ENCODE data around the gene YAP1. TPM values are rescaled to one million over a fixed set of nuclear protein-coding genes. Genes with fewer than 3 reads are reported as not detected.
"Not testable (repeated sequence)": the region's sequence is repeated elsewhere in the genome, so short reads cannot be mapped to it uniquely, and the experiment has no call there.

The YAP1 gene
- polyA plus RNA-seq, 3 donors: not detected

DNA sequence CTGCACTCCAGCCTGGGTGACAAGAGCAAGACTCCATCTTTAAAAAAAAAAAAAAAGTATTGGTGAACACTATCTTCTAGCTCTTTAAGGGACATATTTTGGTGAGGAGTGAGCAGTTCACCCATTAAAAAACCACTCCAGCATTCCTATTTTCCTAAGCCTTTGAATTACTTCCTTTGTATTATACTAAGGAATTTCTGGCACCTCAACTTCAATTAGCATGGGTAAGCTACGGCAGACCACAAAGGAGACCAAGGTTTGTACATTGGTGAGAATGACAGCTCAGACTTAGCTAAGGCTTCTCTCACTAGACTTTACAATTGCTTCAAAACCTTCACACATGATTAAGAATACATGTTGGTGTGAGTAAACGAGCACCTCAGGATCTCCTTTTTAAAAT, 150.0 kb downstream of the YAP1 start:
- no peaks in the 10 kb centered on the region for H3K27me3 ChIP-seq (ENCODE audit: control insufficient read depth in 2 of 2, insufficient read depth in 2 of 2, low read length in 2 of 2)
- H3K4me1 ChIP-seq (ENCODE audit: control insufficient read depth in 1 of 2, insufficient read depth in 2 of 2, low read length in 2 of 2): no peaks in the 10 kb centered on the region
- no peaks in the 10 kb centered on the region for H4K20me1 ChIP-seq (ENCODE audit: insufficient read depth, low read length)
- TF ChIP-seq, protein P1, sequence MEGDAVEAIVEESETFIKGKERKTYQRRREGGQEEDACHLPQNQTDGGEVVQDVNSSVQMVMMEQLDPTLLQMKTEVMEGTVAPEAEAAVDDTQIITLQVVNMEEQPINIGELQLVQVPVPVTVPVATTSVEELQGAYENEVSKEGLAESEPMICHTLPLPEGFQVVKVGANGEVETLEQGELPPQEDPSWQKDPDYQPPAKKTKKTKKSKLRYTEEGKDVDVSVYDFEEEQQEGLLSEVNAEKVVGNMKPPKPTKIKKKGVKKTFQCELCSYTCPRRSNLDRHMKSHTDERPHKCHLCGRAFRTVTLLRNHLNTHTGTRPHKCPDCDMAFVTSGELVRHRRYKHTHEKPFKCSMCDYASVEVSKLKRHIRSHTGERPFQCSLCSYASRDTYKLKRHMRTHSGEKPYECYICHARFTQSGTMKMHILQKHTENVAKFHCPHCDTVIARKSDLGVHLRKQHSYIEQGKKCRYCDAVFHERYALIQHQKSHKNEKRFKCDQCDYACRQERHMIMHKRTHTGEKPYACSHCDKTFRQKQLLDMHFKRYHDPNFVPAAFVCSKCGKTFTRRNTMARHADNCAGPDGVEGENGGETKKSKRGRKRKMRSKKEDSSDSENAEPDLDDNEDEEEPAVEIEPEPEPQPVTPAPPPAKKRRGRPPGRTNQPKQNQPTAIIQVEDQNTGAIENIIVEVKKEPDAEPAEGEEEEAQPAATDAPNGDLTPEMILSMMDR (IDR thresholded peaks at IDR 0.05): no peak
- peaks cover 4 to 25% (median 23%) of the 10 kb centered on the region in 3 donors for H3K27me3 Mint-ChIP-seq (ENCODE audit: low read depth in 3 of 3)
- H3K4me1 Mint-ChIP-seq: no peaks in the 10 kb centered on the region
- H2AFZ ChIP-seq (ENCODE audit: insufficient read depth, low read depth, low read length, poor library complexity, severe bottlenecking): no peak overlapping the region
- H3K9ac ChIP-seq (ENCODE audit: insufficient read depth, low read length, poor library complexity, severe bottlenecking): no peak overlapping the region
- no peak overlapping the region for H3K4me3 Mint-ChIP-seq
- H3K9me3 Mint-ChIP-seq: no peaks in the 10 kb centered on the region
- DNase-seq: no peak
- intact Hi-C loops (cut with micrococcal nuclease): no loop called here
- H3K4me2 ChIP-seq (replicated peaks; ENCODE audit: extremely low read depth, low read length, poor library complexity, severe bottlenecking): no peak overlapping the region
- no peak overlapping the region for H3K4me3 ChIP-seq (replicated peaks in 1 of 3; ENCODE audit: low read depth in 2 of 3, low read length in 3 of 3)
- no peak overlapping the region for H3K27ac ChIP-seq (ENCODE audit: low read depth in 1 of 2, low read length in 2 of 2)
- no peak overlapping the region for H3K27ac Mint-ChIP-seq
- H3K36me3 Mint-ChIP-seq: no peaks in the 10 kb centered on the region
- H3K36me3 ChIP-seq (replicated peaks in 1 of 2; ENCODE audit: control insufficient read depth in 1 of 2, insufficient read depth in 2 of 2, low read length in 2 of 2): no peaks in the 10 kb centered on the region
- no peaks in the 10 kb centered on the region for H3K79me2 ChIP-seq (ENCODE audit: insufficient read depth, low read length)
- no peaks in the 10 kb centered on the region for H3K9me3 ChIP-seq (replicated peaks in 1 of 2; ENCODE audit: control insufficient read depth in 1 of 2, insufficient read depth in 1 of 2, low read length in 2 of 2)
- no CpG with 5 or more reads among the region's 2 CpGs for WGBS (ENCODE audit: insufficient coverage)

DNA sequence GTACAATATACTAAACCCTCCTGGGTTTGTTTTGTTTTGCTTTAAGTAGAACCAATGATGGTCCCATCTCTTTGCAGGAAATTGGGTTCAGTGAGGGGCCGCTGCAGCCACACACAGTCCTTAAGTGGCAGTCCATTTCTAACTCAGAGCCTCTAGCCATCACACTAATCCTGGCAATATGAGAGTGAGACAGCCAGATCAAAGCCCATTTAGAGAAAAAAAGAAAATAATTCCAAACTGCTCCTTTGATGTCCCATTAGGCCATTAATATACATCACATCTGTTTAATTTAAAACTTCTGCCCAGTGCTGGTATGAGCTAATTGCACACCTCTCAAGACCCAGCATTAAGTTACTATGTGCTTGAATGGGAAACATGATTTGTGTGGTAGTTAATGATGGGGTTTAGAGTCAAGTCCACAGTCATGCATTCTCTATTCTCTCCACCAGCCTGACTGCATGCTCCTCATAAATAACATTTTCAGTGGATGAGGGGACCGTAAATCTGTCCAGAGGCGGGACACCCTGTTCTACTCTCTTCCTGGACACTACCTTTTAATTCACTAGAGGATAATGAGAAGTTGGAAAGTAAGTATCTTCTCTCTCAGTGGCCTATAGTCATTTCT, 153.2 kb downstream of the YAP1 start:
- Histone ChIP-seq H2AFZ (ENCODE audit: insufficient read depth, low read depth, low read length, poor library complexity, severe bottlenecking) (no peak overlapping the region), H3K27me3 (ENCODE audit: control insufficient read depth in 2 of 2, insufficient read depth in 2 of 2, low read length in 2 of 2) (peaks cover 12 to 18% of the 10 kb centered on the region in 2 donors), H3K4me2 (replicated peaks; ENCODE audit: extremely low read depth, low read length, poor library complexity, severe bottlenecking) (no peak overlapping the region), H3K36me3 (replicated peaks in 1 of 2; ENCODE audit: control insufficient read depth in 1 of 2, insufficient read depth in 2 of 2, low read length in 2 of 2) (no peaks in the 10 kb centered on the region), H3K4me3 (replicated peaks in 1 of 3; ENCODE audit: low read depth in 2 of 3, low read length in 3 of 3) (no peak overlapping the region), H4K20me1 (ENCODE audit: insufficient read depth, low read length) (no peaks in the 10 kb centered on the region), H3K9me3 (replicated peaks in 1 of 2; ENCODE audit: control insufficient read depth in 1 of 2, insufficient read depth in 1 of 2, low read length in 2 of 2) (no peaks in the 10 kb centered on the region), H3K4me1 (ENCODE audit: control insufficient read depth in 1 of 2, insufficient read depth in 2 of 2, low read length in 2 of 2) (peaks cover 3% of the 10 kb centered on the region in 2 donors), H3K9ac (ENCODE audit: insufficient read depth, low read length, poor library complexity, severe bottlenecking) (no peak overlapping the region), H3K79me2 (ENCODE audit: insufficient read depth, low read length) (no peaks in the 10 kb centered on the region), H3K27ac (ENCODE audit: low read depth in 1 of 2, low read length in 2 of 2) (no peak overlapping the region)
- peaks cover 0 to 2% of the 10 kb centered on the region in 2 donors for H3K36me3 Mint-ChIP-seq
- no peak overlapping the region for H3K4me3 Mint-ChIP-seq
- peak overlapping the region in 1 of 7 donors; percentile 54 for H3K27ac Mint-ChIP-seq
- H3K9me3 Mint-ChIP-seq: peaks cover 0 to 4% (median 0%) of the 10 kb centered on the region in 7 donors
- H3K4me1 Mint-ChIP-seq: peaks cover 6% of the 10 kb centered on the region
- peaks cover 18 to 38% (median 34%) of the 10 kb centered on the region in 3 donors for H3K27me3 Mint-ChIP-seq (ENCODE audit: low read depth in 3 of 3)
- TF ChIP-seq, protein P1 (IDR thresholded peaks at IDR 0.05): no peak
- intact Hi-C loops (cut with micrococcal nuclease): no loop called here
- no peak for DNase-seq
- WGBS (ENCODE audit: insufficient coverage): no CpG with 5 or more reads among the region's 3 CpGs

DNA sequence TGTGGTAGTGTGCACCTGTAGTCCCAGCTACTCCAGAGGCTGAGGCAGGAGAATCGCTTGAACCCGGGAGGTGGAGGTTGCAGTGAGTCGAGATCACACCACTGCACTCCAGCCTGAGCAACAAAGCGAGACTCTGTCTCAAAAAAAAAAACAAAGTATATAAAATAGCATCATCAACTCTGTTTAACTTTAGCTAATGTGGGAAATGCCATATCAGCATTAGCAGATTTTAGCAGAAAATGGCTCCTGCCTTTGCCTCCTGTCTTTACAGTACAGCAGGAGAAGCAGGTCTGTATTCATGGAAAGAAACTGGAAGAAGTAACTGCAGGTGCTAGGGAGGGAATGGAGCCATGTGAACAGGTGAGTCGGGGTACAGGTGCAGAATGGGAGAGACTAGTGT, 154.5 kb downstream of the YAP1 start:
- intact Hi-C loops (cut with micrococcal nuclease); H4K20me1 ChIP-seq (ENCODE audit: insufficient read depth, low read length); H3K27ac ChIP-seq (ENCODE audit: low read depth in 1 of 2, low read length in 2 of 2); H3K9me3 Mint-ChIP-seq; H3K4me2 ChIP-seq (replicated peaks; ENCODE audit: extremely low read depth, low read length, poor library complexity, severe bottlenecking); H3K9ac ChIP-seq (ENCODE audit: insufficient read depth, low read length, poor library complexity, severe bottlenecking); H3K4me1 ChIP-seq (ENCODE audit: control insufficient read depth in 1 of 2, insufficient read depth in 2 of 2, low read length in 2 of 2); H3K27ac Mint-ChIP-seq; H3K4me3 Mint-ChIP-seq; H3K4me3 ChIP-seq (replicated peaks in 1 of 3; ENCODE audit: low read depth in 2 of 3, low read length in 3 of 3); H3K36me3 ChIP-seq (replicated peaks in 1 of 2; ENCODE audit: control insufficient read depth in 1 of 2, insufficient read depth in 2 of 2, low read length in 2 of 2); H3K9me3 ChIP-seq (replicated peaks in 1 of 2; ENCODE audit: control insufficient read depth in 1 of 2, insufficient read depth in 1 of 2, low read length in 2 of 2); H3K36me3 Mint-ChIP-seq; H3K79me2 ChIP-seq (ENCODE audit: insufficient read depth, low read length); H2AFZ ChIP-seq (ENCODE audit: insufficient read depth, low read depth, low read length, poor library complexity, severe bottlenecking); DNase-seq: not testable (repeated sequence)
- 78% methylated on average over 1 of the region's 5 CpGs for WGBS (ENCODE audit: insufficient coverage)
- H3K27me3 Mint-ChIP-seq (ENCODE audit: low read depth in 3 of 3): peaks cover 28 to 46% (median 40%) of the 10 kb centered on the region in 3 donors
- H3K4me1 Mint-ChIP-seq: peaks cover 13% of the 10 kb centered on the region
- H3K27me3 ChIP-seq (ENCODE audit: control insufficient read depth in 2 of 2, insufficient read depth in 2 of 2, low read length in 2 of 2): peaks cover 23 to 30% of the 10 kb centered on the region in 2 donors

All from CD14-positive monocyte (primary cell).